Lung (tissue), 12 donors: ENCODE measurements around the gene MYOZ3. TPM values are rescaled to one million over a fixed set of nuclear protein-coding genes. Genes with fewer than 3 reads are reported as not detected.
A peak's percentile ranks its signal among the peaks of the same experiment; 100 is the strongest.

Source experiments
- ATAC-seq: fragments of 200-7000 bp; cut with Tn5 transposase; one replicate; pipeline ENCODE4 v1.9.1; 2020; ENCODE audit warnings: moderate number of reproducible peaks; ENCODE audit not compliant: insufficient read depth, low FRiP score
- DNase-seq, 3 donors: peaks; one replicate each; pipeline ENCODE4 v3.0.0-alpha.2; 2013 to 2017
- H3K27ac ChIP-seq, 2 donors: one replicate each; pipeline ENCODE4 v1.5.1; 2013; ENCODE audit warnings: mild to moderate bottlenecking in 2 of 2, moderate library complexity in 2 of 2, control low read depth in 1 of 2, inconsistent platforms in 1 of 2, low read depth in 1 of 2, low read length in 1 of 2
- H3K27me3 ChIP-seq, 3 donors: one replicate each; pipeline ENCODE4 v1.5.1; 2013; ENCODE audit warnings: low read length in 2 of 3; ENCODE audit not compliant: control insufficient read depth in 3 of 3, insufficient read depth in 3 of 3
- H3K36me3 ChIP-seq, 4 donors: one replicate each; pipeline ENCODE4 v1.5.1; 2013; ENCODE audit warnings: low read length in 4 of 4, mild to moderate bottlenecking in 1 of 4, moderate library complexity in 1 of 4; ENCODE audit not compliant: control insufficient read depth in 4 of 4, insufficient read depth in 4 of 4
- H3K4me1 ChIP-seq, 5 donors: one replicate each; pipeline ENCODE4 v1.5.1; 2013; ENCODE audit warnings: low read length in 5 of 5, mild to moderate bottlenecking in 2 of 5, moderate library complexity in 1 of 5; ENCODE audit not compliant: control insufficient read depth in 5 of 5, insufficient read depth in 5 of 5
- H3K4me3 ChIP-seq: one replicate; pipeline ENCODE4 v1.5.1; 2013; ENCODE audit warnings: mild to moderate bottlenecking, control low read depth, moderate library complexity
- H3K9ac ChIP-seq, 2 donors: one replicate each; pipeline ENCODE4 v1.5.1; 2013; ENCODE audit warnings: low read length in 2 of 2, control low read depth in 1 of 2; ENCODE audit not compliant: insufficient read depth in 1 of 2
- H3K9me3 ChIP-seq, 4 donors: one replicate each; pipeline ENCODE4 v1.5.1; 2013; ENCODE audit warnings: low read length in 3 of 4, mild to moderate bottlenecking in 1 of 4, moderate library complexity in 1 of 4; ENCODE audit not compliant: control insufficient read depth in 4 of 4, insufficient read depth in 3 of 4
- CTCF ChIP-seq: IDR thresholded peaks from 2 replicates; pipeline ENCODE4 v1.5.1; 2012; ENCODE audit warnings: mild to moderate bottlenecking; ENCODE audit errors: control extremely low read depth, extremely low read depth
- WGBS, 2 donors: extraction: QIAGEN DNeasy Blood & Tissue Kit; methylation state at CpG; one replicate each; pipeline ENCODE4 v1.1.7; 2013; 5-methylcytosine and 5-hydroxymethylcytosine counted together
- polyA plus RNA-seq, 2 donors: library from polyadenylated mRNA; stranded (reverse); fragments of 200-250 nt; gene quantifications; one replicate each; pipeline ENCODE4 v1.2.1, GENCODE V29; 2013
- total RNA-seq, 2 donors: library from RNA; depleted of rRNA in 1 of 2; stranded (reverse); fragments of >200 nt in 1 of 2; gene quantifications; one replicate each; pipeline ENCODE4 v1.2.1, GENCODE V29; 2014 to 2021
- donor health status: control.
- donor health status: control.
- donor health status: Bipolar disorder and iron deficiency.
- donor health status: healthy.
- donor health status: DM: yes; HTN: yes; CAD: no.

The MYOZ3 gene
- total and polyA plus RNA-seq, 4 donors, result 0.39 to 2.4 (median 0.48) TPM

GRCh38 chr5:150641006-150641570 lies 20.0 kb upstream of the MYOZ3 start:
- peak overlapping the region; percentile 11 for H3K4me3 ChIP-seq
- H3K9me3 ChIP-seq, result no peaks in the 10 kb centered on the region
- peak; percentile 15 for ATAC-seq
- no peaks in the 10 kb centered on the region for H3K36me3 ChIP-seq
- no peak for TF ChIP-seq CTCF
- no peaks in the 10 kb centered on the region for H3K27me3 ChIP-seq
- WGBS, 2 donors, result 46 to 71% methylated on average over 9 of the region's 9 CpGs
- DNase-seq, result no peak
- peaks cover 26 to 71% (median 49%) of the 10 kb centered on the region in 5 donors for H3K4me1 ChIP-seq
- peak overlapping the region; percentile 86 to 94 for H3K27ac ChIP-seq
- H3K9ac ChIP-seq, result peak overlapping the region in 1 of 2 donors; percentile 30

- WGBS, 2 donors, result 65 to 86% methylated on average over 5 of the region's 5 CpGs
- no peak for DNase-seq
- H3K4me3 ChIP-seq, result no peak overlapping the region
- ATAC-seq, result no peak
- H3K27ac ChIP-seq, result peak overlapping the region; percentile 86 to 94
- H3K4me1 ChIP-seq, result peaks cover 24 to 64% (median 49%) of the 10 kb centered on the region in 5 donors
- H3K27me3 ChIP-seq, result no peaks in the 10 kb centered on the region
- TF ChIP-seq CTCF, result no peak
- no peaks in the 10 kb centered on the region for H3K9me3 ChIP-seq
- no peaks in the 10 kb centered on the region for H3K36me3 ChIP-seq
- no peak overlapping the region for H3K9ac ChIP-seq
Measured at GRCh38 chr5:150641824-150642566, 19.1 kb upstream of the MYOZ3 start.

GRCh38 chr5:150642567-150642927 lies 18.5 kb upstream of the MYOZ3 start:
- DNase-seq (peak; percentile 86 to 91 (median 88)), ATAC-seq (peak; percentile 10)
- peak overlapping the region; percentile 86 to 94 for H3K27ac ChIP-seq
- peak overlapping the region in 1 of 2 donors; percentile 35 for H3K9ac ChIP-seq
- H3K4me1 ChIP-seq, result peaks cover 24 to 62% (median 52%) of the 10 kb centered on the region in 5 donors
- no peak for TF ChIP-seq CTCF
- H3K27me3 ChIP-seq, result no peaks in the 10 kb centered on the region
- H3K36me3 ChIP-seq, result no peaks in the 10 kb centered on the region
- 42 to 69% methylated on average over 5 of the region's 5 CpGs for WGBS, 2 donors
- no peaks in the 10 kb centered on the region for H3K9me3 ChIP-seq
- H3K4me3 ChIP-seq, result no peak overlapping the region
